ENCODE measurements around the gene CD300LB.
A peak's percentile ranks its signal among the peaks of the same experiment; 100 is the strongest.
"Not testable (repeated sequence)": the region's sequence is repeated elsewhere in the genome, so short reads cannot be mapped to it uniquely, and the experiment has no call there.

The CD300LB gene

GRCh38 chr17:74531231-74531761 lies at the start of gene CD300LB:
Gene CD300LB, minus strand, starts transcription at chr17:74531475. Its CDS starts 125 bp downstream, at chr17:74531350.
- intact Hi-C loops (cut with DNase I): no loop called here
- peak in 3 of 10 donors; percentile 1 to 52 (median 48) for DNase-seq

- intact Hi-C loops (cut with DNase I): no loop called here
Observed at GRCh38 chr17:74579900-74580299, 48.6 kb upstream of the CD300LB start.

GRCh38 chr17:74578979-74579378 lies 47.7 kb upstream of the CD300LB start:
- intact Hi-C loops (cut with DNase I): no loop called here
- no peak for DNase-seq

More at GRCh38 chr17:74579900-74580299, 48.6 kb upstream of the CD300LB start:
- no peak for DNase-seq

GRCh38 chr17:74574489-74575142 lies 43.3 kb upstream of the CD300LB start:
- intact Hi-C loops (cut with DNase I): no loop called here
- DNase-seq: no peak

- DNase-seq; intact Hi-C loops (cut with DNase I): not testable (repeated sequence)
Observed at GRCh38 chr17:74573635-74574034, 42.4 kb upstream of the CD300LB start.

- DNase-seq: no peak
- intact Hi-C loops (cut with DNase I): no loop called here
Observed at GRCh38 chr17:74573169-74573568, 41.9 kb upstream of the CD300LB start.

GRCh38 chr17:74571621-74572270 lies 40.5 kb upstream of the CD300LB start:
- DNase-seq: no peak
- intact Hi-C loops (cut with DNase I): no loop called here

- DNase-seq: peak in 7 of 10 donors; percentile 31 to 92 (median 50)
- intact Hi-C loops (cut with DNase I): no loop called here
Observed at GRCh38 chr17:74569020-74570003, 38.0 kb upstream of the CD300LB start.

- intact Hi-C loops (cut with DNase I): no loop called here
- no peak for DNase-seq
Observed at GRCh38 chr17:74568106-74568873, 37.0 kb upstream of the CD300LB start.

- intact Hi-C loops (cut with DNase I): no loop called here
- DNase-seq: no peak
Observed at GRCh38 chr17:74567397-74567796, 36.1 kb upstream of the CD300LB start, which contains the start of gene CD300H. Gene CD300H, minus strand, starts transcription at chr17:74567509.

GRCh38 chr17:74566132-74566753 lies 35.0 kb upstream of the CD300LB start:
- intact Hi-C loops (cut with DNase I): no loop called here

GRCh38 chr17:74565126-74565525 lies 33.9 kb upstream of the CD300LB start:
- DNase-seq: no peak
- intact Hi-C loops (cut with DNase I): no loop called here

More at GRCh38 chr17:74566132-74566753, 35.0 kb upstream of the CD300LB start:
- DNase-seq: peak in 5 of 10 donors; percentile 21 to 80 (median 30)

GRCh38 chr17:74563358-74563757 lies 32.1 kb upstream of the CD300LB start:
- DNase-seq: no peak
- intact Hi-C loops (cut with DNase I): no loop called here

- intact Hi-C loops (cut with DNase I): no loop called here
Observed at GRCh38 chr17:74561586-74561985, 30.3 kb upstream of the CD300LB start.

GRCh38 chr17:74558882-74559519 lies 27.7 kb upstream of the CD300LB start:
- intact Hi-C loops (cut with DNase I): no loop called here
- peak in 1 of 10 donors; percentile 12 for DNase-seq

More at GRCh38 chr17:74561586-74561985, 30.3 kb upstream of the CD300LB start:
- DNase-seq: no peak

GRCh38 chr17:74558402-74558801 lies 27.1 kb upstream of the CD300LB start:
- DNase-seq: peak in 1 of 10 donors; percentile 5
- intact Hi-C loops (cut with DNase I): not testable (repeated sequence)

- intact Hi-C loops (cut with DNase I): no loop called here
- DNase-seq: no peak
Observed at GRCh38 chr17:74555427-74555940, 24.2 kb upstream of the CD300LB start.

GRCh38 chr17:74554909-74555308 lies 23.6 kb upstream of the CD300LB start:
- peak in 1 of 10 donors; percentile 18 for DNase-seq
- intact Hi-C loops (cut with DNase I): no loop called here
